ENCODE measurements around the gene CA10. TPM values are rescaled to one million over a fixed set of nuclear protein-coding genes. Genes with fewer than 3 reads are reported as not detected.

Gene CA10
- total and polyA plus RNA-seq, 2 experiments from 2014 or later, result 0.33 TPM; not detected in 1

- H3K4me2 ChIP-seq, result no peak overlapping the region
- H3K9me2 ChIP-seq (replicated peaks; ENCODE audit: insufficient read depth), result no peaks in the 10 kb centered on the region
- TF ChIP-seq CTCF (IDR thresholded peaks at IDR 0.05; ENCODE audit: poor library complexity), result no peak
- no peak for TF ChIP-seq EZH2 (IDR thresholded peaks at IDR 0.05; ENCODE audit: borderline replicate concordance)
- no peak for TF ChIP-seq EZH2phosphoT487 (IDR thresholded peaks at IDR 0.05; ENCODE audit: low read depth, severe bottlenecking, unreplicated experiment)
- DNase-seq (ENCODE audit: low spot score), result no peak
- no peak overlapping the region for H2AFZ ChIP-seq
- H3K79me2 ChIP-seq, result no peaks in the 10 kb centered on the region
- H3K27me3 ChIP-seq, result no peaks in the 10 kb centered on the region
- H3K36me3 ChIP-seq (replicated peaks; ENCODE audit: insufficient read depth, low read depth), result no peaks in the 10 kb centered on the region
- no peak overlapping the region for H3K4me3 ChIP-seq
- H3K27ac ChIP-seq, result no peak overlapping the region
- no peaks in the 10 kb centered on the region for H4K20me1 ChIP-seq (ENCODE audit: insufficient read depth, poor library complexity, severe bottlenecking)
- no peaks in the 10 kb centered on the region for H3K9me3 ChIP-seq (ENCODE audit: low read depth)
- no peaks in the 10 kb centered on the region for H3K4me1 ChIP-seq (ENCODE audit: insufficient read depth)
- WGBS (ENCODE audit: low lambda C conversion rate, missing lambda C conversion rate), result 94% methylated on average over 5 of the region's 5 CpGs
Observed at GRCh38 chr17:51796026-51796425, 362.5 kb downstream of the CA10 start.

- no peak for DNase-seq (ENCODE audit: low spot score)
- H3K27me3 ChIP-seq, result no peaks in the 10 kb centered on the region
- H3K9me3 ChIP-seq (ENCODE audit: low read depth), result no peaks in the 10 kb centered on the region
- H3K27ac ChIP-seq, result no peak overlapping the region
- TF ChIP-seq CTCF (IDR thresholded peaks at IDR 0.05; ENCODE audit: poor library complexity) (no peak), EZH2phosphoT487 (IDR thresholded peaks at IDR 0.05; ENCODE audit: low read depth, severe bottlenecking, unreplicated experiment) (no peak), EZH2 (IDR thresholded peaks at IDR 0.05; ENCODE audit: borderline replicate concordance) (no peak)
- no peaks in the 10 kb centered on the region for H3K79me2 ChIP-seq
- H2AFZ ChIP-seq, result no peak overlapping the region
- H3K9me2 ChIP-seq (replicated peaks; ENCODE audit: insufficient read depth), result no peaks in the 10 kb centered on the region
- H3K4me1 ChIP-seq (ENCODE audit: insufficient read depth), result no peaks in the 10 kb centered on the region
- no peaks in the 10 kb centered on the region for H3K36me3 ChIP-seq (replicated peaks; ENCODE audit: insufficient read depth, low read depth)
- 65% methylated on average over 1 of the region's 1 CpG for WGBS (ENCODE audit: low lambda C conversion rate, missing lambda C conversion rate)
- no peaks in the 10 kb centered on the region for H4K20me1 ChIP-seq (ENCODE audit: insufficient read depth, poor library complexity, severe bottlenecking)
- H3K4me3 ChIP-seq, result no peak overlapping the region
- no peak overlapping the region for H3K4me2 ChIP-seq
Observed at GRCh38 chr17:51795401-51795800, 363.1 kb downstream of the CA10 start.

- H3K4me3 ChIP-seq, result no peak overlapping the region
- no peak overlapping the region for H3K27ac ChIP-seq
- no peak overlapping the region for H2AFZ ChIP-seq
- TF ChIP-seq CTCF (IDR thresholded peaks at IDR 0.05; ENCODE audit: poor library complexity) (no peak), EZH2 (IDR thresholded peaks at IDR 0.05; ENCODE audit: borderline replicate concordance) (no peak), EZH2phosphoT487 (IDR thresholded peaks at IDR 0.05; ENCODE audit: low read depth, severe bottlenecking, unreplicated experiment) (no peak)
- H3K27me3 ChIP-seq, result no peaks in the 10 kb centered on the region
- H3K4me1 ChIP-seq (ENCODE audit: insufficient read depth), result no peaks in the 10 kb centered on the region
- H3K36me3 ChIP-seq (replicated peaks; ENCODE audit: insufficient read depth, low read depth), result no peaks in the 10 kb centered on the region
- H3K79me2 ChIP-seq, result no peaks in the 10 kb centered on the region
- no peaks in the 10 kb centered on the region for H3K9me2 ChIP-seq (replicated peaks; ENCODE audit: insufficient read depth)
- DNase-seq (ENCODE audit: low spot score), result no peak
- H4K20me1 ChIP-seq (ENCODE audit: insufficient read depth, poor library complexity, severe bottlenecking), result no peaks in the 10 kb centered on the region
- H3K9me3 ChIP-seq (ENCODE audit: low read depth), result no peaks in the 10 kb centered on the region
- no peak overlapping the region for H3K4me2 ChIP-seq
Observed at GRCh38 chr17:51794466-51794865, 364.0 kb downstream of the CA10 start.

GRCh38 chr17:51793686-51794085 is 364.8 kb downstream of the CA10 start:
- H4K20me1 ChIP-seq (ENCODE audit: insufficient read depth, poor library complexity, severe bottlenecking), result no peaks in the 10 kb centered on the region
- H3K79me2 ChIP-seq, result no peaks in the 10 kb centered on the region
- no peaks in the 10 kb centered on the region for H3K9me3 ChIP-seq (ENCODE audit: low read depth)
- 74% methylated on average over 1 of the region's 1 CpG for WGBS (ENCODE audit: low lambda C conversion rate, missing lambda C conversion rate)
- H2AFZ ChIP-seq, result no peak overlapping the region
- H3K4me3 ChIP-seq, result no peak overlapping the region
- no peak overlapping the region for H3K27ac ChIP-seq
- no peaks in the 10 kb centered on the region for H3K27me3 ChIP-seq
- H3K4me1 ChIP-seq (ENCODE audit: insufficient read depth), result no peaks in the 10 kb centered on the region
- no peak for DNase-seq (ENCODE audit: low spot score)
- no peaks in the 10 kb centered on the region for H3K9me2 ChIP-seq (replicated peaks; ENCODE audit: insufficient read depth)
- H3K36me3 ChIP-seq (replicated peaks; ENCODE audit: insufficient read depth, low read depth), result no peaks in the 10 kb centered on the region
- TF ChIP-seq EZH2 (IDR thresholded peaks at IDR 0.05; ENCODE audit: borderline replicate concordance) (no peak), EZH2phosphoT487 (IDR thresholded peaks at IDR 0.05; ENCODE audit: low read depth, severe bottlenecking, unreplicated experiment) (no peak), CTCF (IDR thresholded peaks at IDR 0.05; ENCODE audit: poor library complexity) (no peak)
- H3K4me2 ChIP-seq, result no peak overlapping the region
